ENCODE measurements around the gene NEUROD6. TPM values are rescaled to one million over a fixed set of nuclear protein-coding genes. Genes with fewer than 3 reads are reported as not detected.

The NEUROD6 gene
- not detected for total RNA-seq
- long read RNA-seq, donor 1, result 0 reads
- long read RNA-seq, donor 2, result 0 reads

- no peak for DNase-seq (ENCODE audit: low spot score)
- intact Hi-C loops (cut with DNase I), result no loop called here
Observed at GRCh38 chr7:31340603-31341002, at the start of gene NEUROD6. TSS of gene NEUROD6 (minus strand) at chr7:31340726. CDS start at chr7:31339268, 1,458 bp downstream.

GRCh38 chr7:31384466-31384865 lies 43.9 kb upstream of the NEUROD6 start:
- intact Hi-C loops (cut with DNase I), result no loop called here
- DNase-seq (ENCODE audit: low spot score), result no peak

GRCh38 chr7:31382722-31383121 lies 42.2 kb upstream of the NEUROD6 start:
- DNase-seq (ENCODE audit: low spot score), result no peak
- intact Hi-C loops (cut with DNase I), result no loop called here

GRCh38 chr7:31373337-31374289 lies 33.1 kb upstream of the NEUROD6 start:
- DNase-seq (ENCODE audit: low spot score), result no peak

GRCh38 chr7:31372231-31372959 lies 31.9 kb upstream of the NEUROD6 start:
- no peak for DNase-seq (ENCODE audit: low spot score)
- intact Hi-C loops (cut with DNase I), result no loop called here

More at GRCh38 chr7:31373337-31374289, 33.1 kb upstream of the NEUROD6 start:
- intact Hi-C loops (cut with DNase I), result no loop called here

GRCh38 chr7:31371621-31372020 lies 31.1 kb upstream of the NEUROD6 start:
- DNase-seq (ENCODE audit: low spot score), result no peak
- intact Hi-C loops (cut with DNase I), result no loop called here

- DNase-seq (ENCODE audit: low spot score), result no peak
- intact Hi-C loops (cut with DNase I), result no loop called here
Observed at GRCh38 chr7:31370609-31371008, 30.1 kb upstream of the NEUROD6 start.

GRCh38 chr7:31368620-31369019 lies 28.1 kb upstream of the NEUROD6 start:
- intact Hi-C loops (cut with DNase I), result no loop called here
- no peak for DNase-seq (ENCODE audit: low spot score)

- DNase-seq (ENCODE audit: low spot score), result no peak
- intact Hi-C loops (cut with DNase I), result no loop called here
Observed at GRCh38 chr7:31363496-31363895, 23.0 kb upstream of the NEUROD6 start.

- DNase-seq (ENCODE audit: low spot score), result no peak
- intact Hi-C loops (cut with DNase I), result no loop called here
Observed at GRCh38 chr7:31363051-31363450, 22.5 kb upstream of the NEUROD6 start.

GRCh38 chr7:31362401-31362800 lies 21.9 kb upstream of the NEUROD6 start:
- no peak for DNase-seq (ENCODE audit: low spot score)
- intact Hi-C loops (cut with DNase I), result no loop called here

GRCh38 chr7:31358467-31358866 lies 17.9 kb upstream of the NEUROD6 start:
- DNase-seq (ENCODE audit: low spot score), result no peak
- intact Hi-C loops (cut with DNase I), result no loop called here

- no peak for DNase-seq (ENCODE audit: low spot score)
- intact Hi-C loops (cut with DNase I), result no loop called here
Observed at GRCh38 chr7:31345421-31345820, 4.9 kb upstream of the NEUROD6 start.

- intact Hi-C loops (cut with DNase I), result no loop called here
- no peak for DNase-seq (ENCODE audit: low spot score)
Observed at GRCh38 chr7:31343516-31344305, 3.2 kb upstream of the NEUROD6 start.

- no peak for DNase-seq (ENCODE audit: low spot score)
- intact Hi-C loops (cut with DNase I), result no loop called here
Observed at GRCh38 chr7:31341141-31341540, 615 bp upstream of the NEUROD6 start.

- no peak for DNase-seq (ENCODE audit: low spot score)
- intact Hi-C loops (cut with DNase I), result no loop called here
Observed at GRCh38 chr7:31340051-31340450, 475 bp downstream of the NEUROD6 start.

- intact Hi-C loops (cut with DNase I), result loop anchor here in 1 of 2 donors (1.0 kb wide), 1 partner anchor 18 kb away; no protein-coding TSS in a partner anchor
- DNase-seq (ENCODE audit: low spot score), result no peak
Observed at GRCh38 chr7:31338706-31339105, 1.8 kb downstream of the NEUROD6 start.

- intact Hi-C loops (cut with DNase I), result no loop called here
- no peak for DNase-seq (ENCODE audit: low spot score)
Observed at GRCh38 chr7:31337002-31337565, 3.4 kb downstream of the NEUROD6 start.
